GM18498 (cell line): ENCODE results near the gene CXCL14.

Experiments used
- ATAC-seq: cut with Tn5 transposase; IDR thresholded peaks from one replicate; pipeline ENCODE4 v1.9.1; 2021; ENCODE audit warnings: mild to moderate bottlenecking, moderate library complexity; ENCODE audit not compliant: unreplicated experiment

CXCL14 gene

GRCh38 chr5:135568923-135569360 lies 9.8 kb downstream of the CXCL14 start:
- ATAC-seq, result no peak

GRCh38 chr5:135568246-135568645 lies 10.5 kb downstream of the CXCL14 start:
- no peak for ATAC-seq

- no peak for ATAC-seq
Measured at GRCh38 chr5:135567661-135568060, 11.1 kb downstream of the CXCL14 start.

- ATAC-seq, result no peak
Measured at GRCh38 chr5:135566422-135567400, 12.1 kb downstream of the CXCL14 start.

- no peak for ATAC-seq
Measured at GRCh38 chr5:135565725-135566421, 12.9 kb downstream of the CXCL14 start.

DNA sequence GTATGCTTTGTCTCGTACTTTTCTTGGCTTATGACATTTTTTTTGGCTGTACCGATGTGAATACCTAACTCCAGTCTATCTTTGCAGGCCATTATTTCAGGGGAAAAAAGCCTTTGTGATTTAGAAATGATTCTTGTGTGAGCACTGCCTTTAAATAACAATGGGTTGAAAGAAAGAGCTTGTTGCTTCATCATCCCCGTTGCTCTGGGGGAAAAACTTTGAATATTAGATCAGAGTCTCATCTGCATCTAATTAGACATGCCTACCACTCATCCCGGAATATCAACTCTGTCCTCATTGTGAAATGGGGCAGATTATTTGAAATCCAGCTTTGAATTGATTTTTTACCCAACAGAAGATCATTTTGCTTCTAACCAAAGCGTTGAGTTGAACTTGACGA lies 13.5 kb downstream of the CXCL14 start:
- ATAC-seq, result no peak

DNA sequence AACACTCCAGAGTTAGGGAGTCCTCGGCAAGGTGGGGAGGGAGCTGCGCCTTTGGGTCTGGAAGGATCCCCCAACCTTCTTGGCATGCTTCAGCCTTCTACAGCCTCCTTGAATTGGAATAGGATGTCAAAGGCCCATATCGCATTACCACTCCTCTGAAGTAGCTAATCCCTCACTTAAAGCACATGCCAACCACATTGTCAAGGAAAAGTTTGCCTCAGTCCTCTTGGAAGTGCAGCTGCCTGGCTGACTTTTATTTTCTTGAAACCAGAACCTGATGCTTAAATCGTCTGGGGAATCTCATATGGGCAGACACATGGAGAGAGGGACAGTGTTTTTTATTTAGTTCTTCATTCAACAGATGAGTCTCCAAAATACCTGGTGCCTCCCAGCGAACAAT lies 14.5 kb downstream of the CXCL14 start:
- no peak for ATAC-seq

DNA sequence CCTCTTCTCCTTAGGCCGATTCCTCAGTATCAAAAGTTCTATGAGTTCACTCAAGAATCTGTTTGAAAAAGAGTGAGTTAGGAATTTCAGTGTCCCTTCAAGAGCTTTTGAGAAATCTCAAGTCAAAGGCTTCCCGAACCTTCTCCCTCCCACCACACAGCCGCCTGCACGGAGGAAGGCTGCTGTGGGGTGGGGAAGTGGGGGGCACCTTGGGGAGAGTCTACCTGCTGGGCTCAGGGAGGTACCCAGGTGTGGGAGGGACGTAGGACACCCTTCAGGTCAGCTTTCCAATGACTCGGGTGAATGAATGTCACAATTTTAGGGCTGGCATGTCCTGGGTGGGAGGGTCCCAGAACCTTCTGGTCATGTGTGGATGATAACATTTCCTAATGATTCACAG lies 17.5 kb downstream of the CXCL14 start:
- no peak for ATAC-seq

DNA sequence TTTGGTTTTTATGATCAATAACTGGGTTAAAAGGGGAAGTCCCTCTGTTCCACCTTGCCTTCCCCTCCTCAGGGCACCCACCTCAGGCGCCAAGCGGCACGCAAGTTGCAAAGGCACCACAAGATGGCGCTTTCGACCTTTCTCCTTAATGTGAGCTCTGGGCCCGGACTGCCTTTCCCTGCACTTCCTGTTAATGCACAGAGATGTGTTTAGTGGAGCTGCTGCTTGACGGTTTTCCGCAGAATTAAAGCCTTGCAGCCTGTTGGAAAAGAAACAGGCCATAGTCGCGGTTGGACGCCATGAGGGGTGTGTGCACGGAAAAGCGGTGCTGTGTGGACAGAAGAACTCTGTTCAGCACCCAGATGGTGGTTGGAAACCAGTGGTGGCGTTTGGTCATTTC lies 17.9 kb downstream of the CXCL14 start:
- ATAC-seq, result peak; percentile 97

- ATAC-seq, result no peak
Measured at GRCh38 chr5:135559354-135559753, 19.4 kb downstream of the CXCL14 start.

GRCh38 chr5:135557076-135557838 lies 21.5 kb downstream of the CXCL14 start:
- ATAC-seq, result no peak

- no peak for ATAC-seq
Measured at GRCh38 chr5:135556620-135557019, 22.2 kb downstream of the CXCL14 start.

DNA sequence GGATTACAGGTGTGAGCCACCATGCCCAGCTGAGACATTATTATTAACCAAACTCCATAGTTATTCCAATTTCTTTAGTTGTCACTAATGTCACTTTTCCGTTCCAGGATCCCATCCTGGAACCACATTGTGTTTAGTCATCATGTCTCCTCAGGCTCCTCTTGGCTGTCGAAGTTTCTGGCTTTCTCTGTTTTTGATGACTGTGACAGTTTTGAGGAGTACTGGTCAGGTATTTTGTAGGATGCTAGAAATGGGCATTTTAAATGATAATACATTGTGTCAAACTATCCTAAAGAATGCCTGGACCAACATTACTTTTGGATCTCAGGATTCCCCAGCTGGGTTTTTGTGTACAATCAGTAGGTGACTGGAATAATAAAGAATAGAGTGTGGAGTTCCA lies 23.3 kb downstream of the CXCL14 start:
- no peak for ATAC-seq

GRCh38 chr5:135553688-135554462 lies 24.9 kb downstream of the CXCL14 start:
- no peak for ATAC-seq

GRCh38 chr5:135551593-135552447 lies 27.0 kb downstream of the CXCL14 start:
- ATAC-seq, result peak; percentile 76

DNA sequence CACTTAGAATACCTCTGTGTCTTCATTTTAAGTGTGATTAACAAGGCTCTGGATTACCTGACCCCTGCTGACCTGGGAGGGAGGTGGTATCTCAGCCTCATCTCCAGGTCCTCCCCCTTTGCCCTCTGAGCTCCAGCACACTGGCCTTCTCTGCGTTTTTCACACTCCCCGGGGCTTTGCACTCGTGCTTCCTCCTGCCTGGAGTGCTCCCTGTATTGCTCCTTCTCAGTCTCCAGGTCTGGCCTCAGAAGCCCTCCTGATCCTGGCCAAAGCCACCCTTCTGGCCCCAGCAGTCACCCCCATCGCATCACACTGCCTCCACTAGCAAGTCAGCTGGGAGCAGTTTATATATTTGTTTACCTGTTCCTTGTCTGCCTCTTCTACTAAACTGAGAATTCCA lies 29.4 kb downstream of the CXCL14 start:
- no peak for ATAC-seq

DNA sequence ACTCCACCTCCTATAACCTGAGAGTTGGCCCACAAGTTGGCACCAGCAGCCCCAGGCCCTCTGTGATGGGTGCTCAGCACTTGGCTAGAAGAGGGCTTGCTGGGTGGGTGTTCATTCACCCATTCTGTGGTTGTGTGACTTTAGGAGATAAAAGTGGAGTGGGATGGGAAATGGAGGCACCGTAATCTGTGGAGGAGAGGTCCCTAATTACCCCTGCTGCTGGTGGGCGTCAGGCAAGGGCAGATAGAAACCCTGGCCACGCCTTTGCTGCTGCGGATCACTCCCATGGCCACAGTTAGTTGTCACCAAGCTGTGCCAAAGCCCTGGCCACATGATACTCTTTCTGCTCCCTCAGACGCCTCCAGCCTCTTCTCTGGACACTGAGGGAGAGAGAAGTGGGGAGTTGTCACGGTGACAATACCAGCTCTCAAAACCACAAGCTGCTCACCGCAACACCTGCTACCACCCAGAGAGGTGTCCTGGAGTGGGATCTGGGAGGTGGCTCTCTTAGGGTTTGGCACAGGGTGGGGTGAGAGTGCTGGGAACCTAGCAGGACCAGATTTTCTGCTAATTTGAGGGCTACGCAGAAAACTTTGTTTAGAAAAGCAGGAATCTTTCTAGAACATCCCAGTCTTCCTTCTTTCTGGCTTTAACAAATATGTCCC lies 31.1 kb downstream of the CXCL14 start:
- no peak for ATAC-seq

- ATAC-seq, result no peak
Measured at GRCh38 chr5:135546912-135547311, 31.9 kb downstream of the CXCL14 start.

DNA sequence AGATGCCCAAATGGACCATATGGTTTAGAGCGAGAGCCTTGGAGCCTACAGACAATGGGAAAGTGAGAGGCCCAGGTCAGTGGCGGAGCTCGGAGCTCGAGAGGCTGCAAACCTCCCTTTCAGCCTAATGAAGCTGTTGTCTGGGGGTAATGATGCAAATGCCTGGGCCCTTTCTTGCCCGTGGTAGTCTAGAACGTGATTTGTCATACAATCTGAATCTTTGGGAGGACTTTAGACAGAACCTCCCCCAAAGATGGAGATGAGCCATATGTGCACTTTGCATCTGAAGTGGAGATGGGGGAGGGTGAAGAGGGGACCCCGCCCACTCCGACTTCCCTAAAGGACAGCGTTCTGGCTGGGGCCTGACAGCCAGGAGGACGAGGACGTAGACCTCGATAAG lies 32.7 kb downstream of the CXCL14 start:
- ATAC-seq, result no peak
